HepG2 (cell line): ENCODE measurements around the gene HSCB. TPM values are rescaled to one million over a fixed set of nuclear protein-coding genes. Genes with fewer than 3 reads are reported as not detected.
A peak's percentile ranks its signal among the peaks of the same experiment; 100 is the strongest.

Experiments
- BCL6 ChIP-seq: IDR thresholded peaks from 2 replicates; pipeline ENCODE4 v1.6.1; 2016; ENCODE audit warnings: missing genetic modification reagents, missing compliant biosample characterization
- KLF6 ChIP-seq: IDR thresholded peaks from 2 replicates; pipeline ENCODE4 v1.8.0; 2016; ENCODE audit warnings: missing biosample characterization, missing genetic modification reagents
- NR2F1 ChIP-seq, 2 experiments: fragments of 450-650 bp in 1 of 2; formaldehyde crosslinking in 1 of 2; IDR thresholded peaks; 2 replicates each; pipeline versions ENCODE4 v1.5.0 to v1.6.1; 2016 to 2020; ENCODE audit warnings: mild to moderate bottlenecking in 1 of 2, missing compliant biosample characterization in 1 of 2, missing genetic modification reagents in 1 of 2, moderate library complexity in 1 of 2
- PCBP2 ChIP-seq: fragments of 200-400 bp; formaldehyde crosslinking; optimal IDR thresholded peaks from 2 replicates; pipeline ENCODE3; 2018; ENCODE audit warnings: low read length, low read depth; ENCODE audit not compliant: poor library complexity, severe bottlenecking
- POLR2AphosphoS5 ChIP-seq: IDR thresholded peaks from 2 replicates; pipeline ENCODE4 v1.6.1; 2012; ENCODE audit warnings: low read depth, low read length
- REPIN1 ChIP-seq: sonication (generic); formaldehyde crosslinking; IDR thresholded peaks from 2 replicates; pipeline ENCODE4 v1.8.0; 2022; ENCODE audit warnings: missing genetic modification reagents, low read depth, mild to moderate bottlenecking, borderline replicate concordance
- SIN3A ChIP-seq: IDR thresholded peaks from 2 replicates; pipeline ENCODE4 v1.6.1; 2011; ENCODE audit warnings: low read depth, mild to moderate bottlenecking, control low read depth, low read length, borderline replicate concordance
- SRSF4 ChIP-seq: fragments of 200-400 bp; formaldehyde crosslinking; IDR thresholded peaks from one replicate; pipeline ENCODE4 v1.6.1; 2018; ENCODE audit warnings: mild to moderate bottlenecking, low read depth, low read length, moderate library complexity; ENCODE audit not compliant: poor library complexity, severe bottlenecking
- TARDBP ChIP-seq: sonication (generic); formaldehyde crosslinking; IDR thresholded peaks from 2 replicates; pipeline ENCODE4 v1.8.0; 2022; ENCODE audit warnings: mild to moderate bottlenecking, missing genetic modification reagents
- ZBTB20 ChIP-seq: sonication (generic); formaldehyde crosslinking; IDR thresholded peaks from 2 replicates; pipeline ENCODE4 v1.8.1; 2023; ENCODE audit warnings: missing genetic modification reagents, low read depth, mild to moderate bottlenecking, borderline replicate concordance
- ZFP90 ChIP-seq: sonication (generic); formaldehyde crosslinking; IDR thresholded peaks from 2 replicates; pipeline ENCODE4 v1.8.0; 2022; ENCODE audit warnings: missing genetic modification reagents, mild to moderate bottlenecking, inconsistent platforms, borderline replicate concordance
- ZNF207 ChIP-seq: fragments of 450-650 bp; IDR thresholded peaks from 2 replicates; pipeline ENCODE4 v1.6.1; 2016; ENCODE audit warnings: antibody characterized with exemption, borderline replicate concordance
- ZNF264 ChIP-seq: sonication (generic); formaldehyde crosslinking; IDR thresholded peaks from 2 replicates; pipeline ENCODE4 v1.4.0; 2020; ENCODE audit warnings: missing genetic modification reagents
- ZNF333 ChIP-seq: sonication (generic); formaldehyde crosslinking; IDR thresholded peaks from 2 replicates; pipeline ENCODE4 v1.4.0; 2020; ENCODE audit warnings: mild to moderate bottlenecking, missing genetic modification reagents, borderline replicate concordance
- ZNF34 ChIP-seq: sonication (generic); formaldehyde crosslinking; IDR thresholded peaks from 2 replicates; pipeline ENCODE4 v1.4.0; 2020; ENCODE audit warnings: mild to moderate bottlenecking, missing genetic modification reagents, borderline replicate concordance
- ZNF614 ChIP-seq: IDR thresholded peaks from 2 replicates; pipeline ENCODE4 v1.6.1; 2018; ENCODE audit warnings: missing biosample characterization, missing genetic modification reagents, inconsistent platforms, borderline replicate concordance
- polyA plus RNA-seq, 8 experiments: library from polyadenylated mRNA; depleted of rRNA in 3 of 8; stranded (reverse) in 7 of 8; unstranded in 1 of 8; fragments of >200 nt; fragmentation: Illumina TruSeq in 4 of 8; extraction: Trizol in 4 of 8; gene quantifications; 2 replicates each; pipeline versions ENCODE4 v1.2.1 to v1.2.3, GENCODE V29; 2011 to 2016; ENCODE audit warnings: low read depth in 4 of 8, missing spikeins in 1 of 8, mixed read lengths in 1 of 8; ENCODE audit not compliant: insufficient read depth in 1 of 8
- total RNA-seq, 5 experiments: library from RNA; depleted of rRNA; stranded (reverse); fragments of >200 nt; fragmentation: Illumina TruSeq; extraction: Trizol; gene quantifications; 2 replicates each; pipeline ENCODE4 v1.2.3, GENCODE V29; 2016; ENCODE audit warnings: low read depth in 1 of 5
- TF ChIP-seq, protein P1 (sequence below): sonication (generic); formaldehyde crosslinking; IDR thresholded peaks from 2 replicates; pipeline ENCODE4 v1.5.1; 2020; ENCODE audit warnings: mild to moderate bottlenecking, missing genetic modification reagents, moderate library complexity
- TF ChIP-seq, protein P2 (sequence below): fragments of 450-650 bp; IDR thresholded peaks from 2 replicates; pipeline ENCODE4 v1.6.1; 2017; ENCODE audit warnings: mild to moderate bottlenecking

Gene HSCB
- total and polyA plus RNA-seq, 2 of the 13 experiments (the other 11 are each of a cell fraction or from before 2014, with no cell fraction given), result 15.4 to 20.9 TPM

DNA sequence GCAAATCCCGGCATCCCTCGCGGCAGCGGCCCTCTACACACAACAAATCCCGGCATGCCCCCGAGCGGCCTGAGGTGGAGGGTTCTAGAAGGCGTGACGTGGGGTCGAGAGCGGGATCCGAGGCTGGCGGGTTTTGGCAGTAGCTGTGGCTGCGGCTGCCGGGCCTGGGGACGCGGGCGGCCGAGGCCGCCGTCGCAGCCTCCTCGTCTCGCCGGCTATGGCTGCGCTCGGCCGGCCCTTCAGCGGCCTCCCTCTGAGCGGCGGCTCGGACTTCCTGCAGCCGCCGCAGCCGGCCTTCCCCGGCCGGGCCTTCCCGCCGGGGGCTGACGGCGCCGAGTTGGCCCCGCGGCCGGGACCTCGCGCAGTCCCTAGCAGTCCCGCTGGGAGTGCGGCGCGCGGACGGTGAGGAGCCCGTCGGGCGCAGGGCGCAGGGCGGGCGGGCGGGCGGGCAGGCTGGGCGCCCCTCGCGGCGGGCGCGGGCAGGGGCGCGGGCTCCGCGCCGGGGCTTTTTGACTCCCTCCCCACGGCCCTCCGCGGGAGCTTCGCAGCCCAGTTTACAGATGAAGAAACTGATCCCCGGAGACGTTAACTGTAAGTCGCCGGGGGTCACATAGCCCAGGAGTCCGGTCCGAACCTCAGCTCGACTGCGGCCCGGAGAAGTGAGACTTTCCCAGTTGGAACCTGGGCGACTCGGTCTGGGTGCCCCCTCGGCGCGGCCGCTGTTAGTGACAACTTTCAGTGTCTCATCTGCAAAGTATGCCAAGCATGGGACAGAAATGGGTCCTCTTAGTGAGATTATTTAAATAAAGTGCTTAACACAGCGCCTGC lies 31.0 kb downstream of the HSCB start, which contains the start of gene CCDC117 (continued):
- TF ChIP-seq, protein P1, sequence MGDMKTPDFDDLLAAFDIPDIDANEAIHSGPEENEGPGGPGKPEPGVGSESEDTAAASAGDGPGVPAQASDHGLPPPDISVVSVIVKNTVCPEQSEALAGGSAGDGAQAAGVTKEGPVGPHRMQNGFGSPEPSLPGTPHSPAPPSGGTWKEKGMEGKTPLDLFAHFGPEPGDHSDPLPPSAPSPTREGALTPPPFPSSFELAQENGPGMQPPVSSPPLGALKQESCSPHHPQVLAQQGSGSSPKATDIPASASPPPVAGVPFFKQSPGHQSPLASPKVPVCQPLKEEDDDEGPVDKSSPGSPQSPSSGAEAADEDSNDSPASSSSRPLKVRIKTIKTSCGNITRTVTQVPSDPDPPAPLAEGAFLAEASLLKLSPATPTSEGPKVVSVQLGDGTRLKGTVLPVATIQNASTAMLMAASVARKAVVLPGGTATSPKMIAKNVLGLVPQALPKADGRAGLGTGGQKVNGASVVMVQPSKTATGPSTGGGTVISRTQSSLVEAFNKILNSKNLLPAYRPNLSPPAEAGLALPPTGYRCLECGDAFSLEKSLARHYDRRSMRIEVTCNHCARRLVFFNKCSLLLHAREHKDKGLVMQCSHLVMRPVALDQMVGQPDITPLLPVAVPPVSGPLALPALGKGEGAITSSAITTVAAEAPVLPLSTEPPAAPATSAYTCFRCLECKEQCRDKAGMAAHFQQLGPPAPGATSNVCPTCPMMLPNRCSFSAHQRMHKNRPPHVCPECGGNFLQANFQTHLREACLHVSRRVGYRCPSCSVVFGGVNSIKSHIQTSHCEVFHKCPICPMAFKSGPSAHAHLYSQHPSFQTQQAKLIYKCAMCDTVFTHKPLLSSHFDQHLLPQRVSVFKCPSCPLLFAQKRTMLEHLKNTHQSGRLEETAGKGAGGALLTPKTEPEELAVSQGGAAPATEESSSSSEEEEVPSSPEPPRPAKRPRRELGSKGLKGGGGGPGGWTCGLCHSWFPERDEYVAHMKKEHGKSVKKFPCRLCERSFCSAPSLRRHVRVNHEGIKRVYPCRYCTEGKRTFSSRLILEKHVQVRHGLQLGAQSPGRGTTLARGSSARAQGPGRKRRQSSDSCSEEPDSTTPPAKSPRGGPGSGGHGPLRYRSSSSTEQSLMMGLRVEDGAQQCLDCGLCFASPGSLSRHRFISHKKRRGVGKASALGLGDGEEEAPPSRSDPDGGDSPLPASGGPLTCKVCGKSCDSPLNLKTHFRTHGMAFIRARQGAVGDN (CRISPR knock-in tag), result peak; percentile 98
- peak; percentile 68; the same call in 1 of the 2 replicates for TF ChIP-seq ZNF614 (CRISPR knock-in tag)
- TF ChIP-seq TARDBP (CRISPR knock-in tag), result peak; percentile 78
- peak; percentile 52; the same call in 1 of the 2 replicates for TF ChIP-seq REPIN1 (CRISPR knock-in tag)
- no peak for TF ChIP-seq SRSF4
- TF ChIP-seq ZNF264, result no peak
- TF ChIP-seq ZNF207, result no peak
- TF ChIP-seq, protein P2, sequence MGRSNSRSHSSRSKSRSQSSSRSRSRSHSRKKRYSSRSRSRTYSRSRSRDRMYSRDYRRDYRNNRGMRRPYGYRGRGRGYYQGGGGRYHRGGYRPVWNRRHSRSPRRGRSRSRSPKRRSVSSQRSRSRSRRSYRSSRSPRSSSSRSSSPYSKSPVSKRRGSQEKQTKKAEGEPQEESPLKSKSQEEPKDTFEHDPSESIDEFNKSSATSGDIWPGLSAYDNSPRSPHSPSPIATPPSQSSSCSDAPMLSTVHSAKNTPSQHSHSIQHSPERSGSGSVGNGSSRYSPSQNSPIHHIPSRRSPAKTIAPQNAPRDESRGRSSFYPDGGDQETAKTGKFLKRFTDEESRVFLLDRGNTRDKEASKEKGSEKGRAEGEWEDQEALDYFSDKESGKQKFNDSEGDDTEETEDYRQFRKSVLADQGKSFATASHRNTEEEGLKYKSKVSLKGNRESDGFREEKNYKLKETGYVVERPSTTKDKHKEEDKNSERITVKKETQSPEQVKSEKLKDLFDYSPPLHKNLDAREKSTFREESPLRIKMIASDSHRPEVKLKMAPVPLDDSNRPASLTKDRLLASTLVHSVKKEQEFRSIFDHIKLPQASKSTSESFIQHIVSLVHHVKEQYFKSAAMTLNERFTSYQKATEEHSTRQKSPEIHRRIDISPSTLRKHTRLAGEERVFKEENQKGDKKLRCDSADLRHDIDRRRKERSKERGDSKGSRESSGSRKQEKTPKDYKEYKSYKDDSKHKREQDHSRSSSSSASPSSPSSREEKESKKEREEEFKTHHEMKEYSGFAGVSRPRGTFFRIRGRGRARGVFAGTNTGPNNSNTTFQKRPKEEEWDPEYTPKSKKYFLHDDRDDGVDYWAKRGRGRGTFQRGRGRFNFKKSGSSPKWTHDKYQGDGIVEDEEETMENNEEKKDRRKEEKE, result no peak
- no peak for TF ChIP-seq PCBP2
- no peak for TF ChIP-seq ZNF34 (CRISPR knock-in tag)
- TF ChIP-seq KLF6 (CRISPR knock-in tag), result peak; percentile 68; the same call in 1 of the 2 replicates
- no peak for TF ChIP-seq NR2F1 (CRISPR knock-in tag; IDR thresholded peaks at IDR 0.05)
- TF ChIP-seq ZFP90 (CRISPR knock-in tag), result no peak; the same call in 1 of the 2 replicates
- TF ChIP-seq SIN3A, result peak; percentile 82; the same call in 1 of the 2 replicates
- TF ChIP-seq POLR2AphosphoS5, result peak; percentile 89
- 0 out of 2 replicates have a peak, but pooled peaks have one; percentile 33 for TF ChIP-seq BCL6
- no peak for TF ChIP-seq ZBTB20 (CRISPR knock-in tag)
- no peak for TF ChIP-seq ZNF333
